HuH-7.5 (cell line): ENCODE measurements around the gene DHX30.
A peak's percentile ranks its signal among the peaks of the same experiment; 100 is the strongest.
"Not testable (repeated sequence)": the region's sequence is repeated elsewhere in the genome, so short reads cannot be mapped to it uniquely, and the experiment has no call there.

ENCODE experiments used
- DNase-seq: peaks from one replicate; pipeline ENCODE4 v3.0.0; 2011; ENCODE audit warnings: low spot score

DHX30 gene

GRCh38 chr3:47813551-47814177 is 10.7 kb downstream of the DHX30 start:
- no peak for DNase-seq

DNA sequence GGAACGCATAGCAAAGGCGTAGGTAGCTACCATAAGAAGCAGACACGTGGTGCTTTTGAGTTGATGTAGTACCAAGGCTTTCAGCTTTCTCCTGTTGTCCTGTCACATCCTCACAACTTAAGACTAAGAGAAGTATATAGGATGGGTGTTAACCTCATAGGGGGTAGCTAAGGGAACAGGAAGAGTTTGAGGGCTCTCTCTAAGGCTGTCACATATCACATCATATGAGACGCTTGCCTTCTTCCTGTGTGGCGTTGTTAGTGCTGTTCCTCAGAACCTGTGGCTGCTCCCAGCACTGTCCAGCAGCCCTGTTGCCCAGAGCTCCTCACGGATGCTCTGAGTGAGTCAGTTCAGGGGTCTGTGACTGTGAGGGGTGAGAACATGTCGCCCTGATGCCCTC is 14.7 kb downstream of the DHX30 start:
- DNase-seq: no peak

GRCh38 chr3:47824541-47825473 is 21.9 kb downstream of the DHX30 start:
- peak; percentile 97 for DNase-seq

- DNase-seq: no peak
Measured at GRCh38 chr3:47825590-47825989, 22.7 kb downstream of the DHX30 start.

GRCh38 chr3:47829482-47829881 is 26.5 kb downstream of the DHX30 start:
- DNase-seq: not testable (repeated sequence)

- DNase-seq: no peak
Measured at GRCh38 chr3:47836986-47837385, 34.0 kb downstream of the DHX30 start.

- DNase-seq: no peak
Measured at GRCh38 chr3:47838503-47838902, 35.6 kb downstream of the DHX30 start.

DNA sequence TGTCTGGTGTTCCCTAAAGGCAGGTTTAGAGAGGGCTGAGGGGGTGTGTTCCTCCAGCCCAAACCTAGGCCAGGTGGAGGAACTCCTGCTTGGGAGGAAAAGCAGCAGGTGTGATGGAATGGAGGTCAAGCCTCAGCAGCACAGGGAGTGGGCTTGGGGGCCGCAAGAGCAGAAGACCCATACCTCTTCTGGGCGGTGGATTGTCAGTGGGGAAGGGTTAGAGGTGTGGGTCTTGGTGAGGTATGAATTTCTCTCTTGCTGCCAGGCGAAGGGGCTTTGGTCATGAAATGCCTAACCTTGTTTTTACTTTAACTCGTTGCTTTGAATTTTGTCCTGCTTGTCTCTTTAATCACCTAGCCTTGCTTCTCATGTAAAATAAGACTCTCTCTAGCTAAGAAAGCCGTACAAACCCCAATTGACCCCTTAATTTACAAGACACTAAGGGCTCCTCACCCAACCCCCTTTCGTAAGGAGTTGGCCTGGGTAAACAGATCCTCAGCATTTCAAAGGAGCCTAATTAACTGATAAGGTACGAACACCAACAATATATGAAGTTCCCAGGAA is 38.9 kb downstream of the DHX30 start:
- DNase-seq: no peak

DNA sequence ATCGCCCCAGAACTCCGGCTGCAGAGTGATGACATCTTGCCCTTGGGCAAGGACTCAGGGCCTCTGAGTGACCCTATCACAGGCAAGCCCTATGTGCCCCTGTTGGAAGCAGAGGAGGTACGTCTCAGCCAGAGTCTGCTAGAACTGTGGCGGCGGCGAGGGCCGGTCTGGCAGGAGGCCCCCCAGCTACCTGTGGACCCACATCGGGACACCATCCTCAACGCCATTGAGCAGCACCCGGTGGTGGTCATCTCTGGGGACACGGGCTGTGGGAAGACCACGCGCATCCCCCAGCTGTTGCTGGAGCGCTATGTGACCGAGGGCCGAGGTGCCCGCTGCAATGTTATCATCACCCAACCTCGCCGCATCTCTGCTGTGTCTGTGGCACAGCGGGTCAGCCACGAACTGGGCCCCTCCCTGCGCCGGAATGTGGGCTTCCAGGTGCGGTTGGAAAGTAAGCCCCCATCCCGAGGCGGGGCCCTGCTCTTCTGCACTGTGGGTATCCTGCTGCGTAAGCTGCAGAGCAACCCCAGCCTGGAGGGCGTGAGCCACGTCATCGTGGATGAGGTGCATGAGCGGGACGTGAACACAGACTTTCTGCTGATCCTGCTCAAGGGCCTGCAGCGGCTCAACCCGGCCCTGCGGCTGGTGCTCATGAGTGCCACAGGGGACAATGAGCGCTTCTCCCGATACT is 43.4 kb downstream of the DHX30 start:
- no peak for DNase-seq

DNA sequence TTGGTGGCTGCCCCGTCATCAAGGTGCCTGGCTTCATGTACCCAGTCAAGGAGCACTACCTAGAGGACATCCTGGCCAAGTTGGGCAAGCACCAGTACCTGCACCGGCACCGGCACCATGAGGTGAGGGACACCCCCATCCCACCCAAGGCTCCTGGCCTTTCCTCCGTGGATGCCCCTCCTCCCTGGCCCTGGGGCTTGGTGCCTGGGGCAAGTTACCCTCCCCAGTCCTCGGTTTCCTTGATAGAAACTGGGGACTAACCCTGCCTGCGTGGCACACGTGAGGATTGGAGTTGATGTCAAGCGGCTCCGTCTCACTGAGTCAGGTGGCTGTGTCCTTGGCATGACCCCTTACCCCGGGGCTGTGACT is 43.9 kb downstream of the DHX30 start:
- DNase-seq: no peak

DNA sequence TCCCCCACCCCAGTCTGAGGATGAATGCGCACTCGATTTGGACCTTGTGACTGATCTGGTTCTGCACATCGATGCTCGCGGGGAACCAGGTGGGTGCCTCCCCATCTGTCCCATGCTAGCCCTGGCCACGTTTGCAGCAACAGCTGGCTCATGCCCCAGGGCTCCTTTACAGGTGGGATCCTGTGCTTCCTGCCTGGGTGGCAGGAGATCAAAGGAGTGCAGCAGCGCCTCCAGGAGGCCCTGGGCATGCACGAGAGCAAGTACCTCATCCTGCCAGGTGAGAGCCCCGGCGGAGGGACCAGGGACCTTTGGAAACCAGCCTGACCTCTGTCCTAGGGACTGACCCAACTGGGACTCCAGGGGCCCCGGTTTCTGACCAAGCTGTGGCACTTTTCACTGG is 44.3 kb downstream of the DHX30 start:
- DNase-seq: no peak

DNA sequence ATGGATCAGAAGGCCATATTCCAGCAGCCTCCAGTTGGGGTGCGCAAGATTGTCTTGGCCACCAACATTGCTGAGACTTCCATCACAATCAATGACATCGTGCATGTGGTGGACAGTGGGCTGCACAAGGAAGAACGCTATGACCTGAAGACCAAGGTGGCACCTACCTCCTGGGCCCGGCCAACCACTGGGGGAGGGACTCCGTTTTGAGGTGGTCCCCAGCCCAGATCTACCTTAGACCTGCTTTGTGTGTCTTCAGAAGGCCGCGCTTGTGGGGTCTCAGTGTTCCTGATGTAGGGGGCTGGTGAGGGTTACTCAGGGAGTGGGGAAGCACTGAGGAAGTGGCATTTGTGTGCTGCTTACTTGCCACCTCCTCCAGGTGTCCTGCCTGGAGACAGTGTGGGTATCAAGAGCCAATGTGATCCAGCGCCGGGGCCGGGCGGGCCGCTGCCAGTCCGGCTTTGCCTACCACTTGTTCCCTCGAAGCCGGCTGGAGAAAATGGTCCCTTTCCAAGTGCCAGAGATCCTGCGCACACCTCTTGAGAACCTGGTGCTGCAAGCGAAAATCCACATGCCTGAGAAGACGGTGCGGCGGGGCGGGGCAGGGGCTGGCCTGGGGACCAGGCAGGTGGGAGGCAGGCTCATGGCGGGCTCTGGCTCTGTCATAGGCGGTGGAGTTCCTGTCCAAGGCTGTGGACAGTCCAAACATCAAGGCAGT is 45.0 kb downstream of the DHX30 start:
- DNase-seq: no peak

DNA sequence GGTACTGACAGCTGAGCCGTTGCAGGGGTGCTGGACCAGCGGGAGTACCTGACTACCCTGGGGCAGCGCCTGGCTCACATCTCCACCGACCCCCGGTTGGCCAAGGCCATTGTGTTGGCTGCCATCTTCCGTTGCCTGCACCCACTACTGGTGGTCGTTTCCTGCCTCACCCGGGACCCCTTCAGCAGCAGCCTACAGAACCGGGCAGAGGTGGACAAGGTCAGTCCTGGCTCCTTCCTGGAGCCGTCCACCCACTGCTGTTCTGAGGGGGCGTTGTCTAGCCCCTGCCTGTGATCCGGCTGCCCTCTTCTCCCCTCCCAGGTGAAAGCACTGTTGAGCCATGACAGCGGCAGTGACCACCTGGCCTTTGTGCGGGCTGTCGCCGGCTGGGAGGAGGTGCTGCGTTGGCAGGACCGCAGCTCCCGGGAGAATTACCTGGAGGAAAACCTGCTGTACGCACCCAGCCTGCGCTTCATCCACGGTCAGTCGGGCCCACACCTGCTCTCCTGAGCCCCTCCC is 45.7 kb downstream of the DHX30 start:
- DNase-seq: no peak

GRCh38 chr3:47849186-47849698 is 46.3 kb downstream of the DHX30 start:
- DNase-seq: no peak

- no peak for DNase-seq
Measured at GRCh38 chr3:47849699-47850563, 47.0 kb downstream of the DHX30 start.

- no peak for DNase-seq
Measured at GRCh38 chr3:47850564-47851410, 47.8 kb downstream of the DHX30 start.

- DNase-seq: no peak
Measured at GRCh38 chr3:47851888-47852603, 49.1 kb downstream of the DHX30 start.

DNA sequence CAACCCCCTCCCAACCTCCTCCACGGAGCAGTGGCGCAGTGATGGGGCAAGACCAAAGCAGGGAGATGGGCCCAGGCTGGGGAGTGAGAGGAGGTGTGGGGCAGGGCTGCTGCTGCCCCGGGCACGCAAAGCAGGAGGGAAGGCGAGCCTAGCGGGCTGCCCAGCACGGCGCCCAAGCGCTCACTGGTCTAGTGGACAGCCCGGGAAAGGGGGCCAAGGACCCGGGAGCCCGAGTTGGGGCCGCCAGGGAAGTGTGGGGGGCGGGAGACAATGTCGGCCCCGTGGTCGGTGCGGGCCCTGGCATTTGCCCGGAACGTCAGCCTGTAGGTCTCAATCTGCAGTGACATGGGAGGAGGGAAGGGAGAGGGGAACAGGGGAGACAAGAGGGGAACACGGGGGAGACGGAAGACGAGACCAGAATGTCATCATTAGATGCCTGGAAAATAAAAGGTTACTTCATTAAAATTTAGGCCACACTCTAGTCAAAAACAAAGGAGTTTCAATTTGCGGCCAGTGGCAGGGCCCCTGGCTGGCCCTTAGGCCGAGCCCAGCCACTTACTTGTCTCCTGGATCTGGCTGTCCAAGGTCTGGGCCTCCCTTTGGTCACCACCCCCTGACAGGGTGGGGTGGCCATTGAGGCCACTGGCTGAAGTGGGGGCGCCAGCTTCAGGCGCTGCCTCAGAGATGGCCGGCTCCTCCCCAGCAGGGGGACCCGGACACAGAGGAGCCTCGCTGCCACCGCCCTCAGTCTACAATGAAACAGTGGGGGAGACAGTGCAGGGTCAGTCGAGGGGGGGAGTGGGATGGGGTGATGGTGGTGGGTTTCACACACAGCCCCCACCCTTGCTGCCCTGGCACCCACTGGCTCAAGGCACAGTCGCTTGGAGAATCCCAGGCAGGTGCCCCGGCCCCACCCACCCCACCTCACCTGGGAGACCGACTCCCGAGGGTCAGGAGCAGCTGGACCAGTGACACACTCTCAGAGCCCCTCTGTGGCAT is 50.0 kb downstream of the DHX30 start:
- no peak for DNase-seq
